KG1 (cell line): ENCODE data around the gene RBM47.

ENCODE experiments used
- DNase-seq: peaks from one replicate; lab custom pipeline; 2025; lab: John Stamatoyannopoulos, UW

RBM47 gene

GRCh38 chr4:40586729-40587128 is 42.9 kb downstream of the RBM47 start:
- DNase-seq = no peak

- DNase-seq = no peak
Measured at GRCh38 chr4:40586034-40586433, 43.6 kb downstream of the RBM47 start.

- no peak for DNase-seq
Measured at GRCh38 chr4:40585201-40585799, 44.4 kb downstream of the RBM47 start.

- DNase-seq = no peak
Measured at GRCh38 chr4:40584517-40585141, 45.0 kb downstream of the RBM47 start.

GRCh38 chr4:40583850-40584439 is 45.7 kb downstream of the RBM47 start:
- no peak for DNase-seq

GRCh38 chr4:40582413-40582812 is 47.3 kb downstream of the RBM47 start:
- DNase-seq = no peak

GRCh38 chr4:40581254-40582140 is 48.2 kb downstream of the RBM47 start:
- DNase-seq = no peak

- no peak for DNase-seq
Measured at GRCh38 chr4:40579983-40580382, 49.7 kb downstream of the RBM47 start.

GRCh38 chr4:40577588-40578253 is 51.9 kb downstream of the RBM47 start:
- no peak for DNase-seq

GRCh38 chr4:40576651-40577480 is 52.8 kb downstream of the RBM47 start:
- peak; percentile 87 for DNase-seq

GRCh38 chr4:40575846-40576245 is 53.8 kb downstream of the RBM47 start:
- no peak for DNase-seq

- peak; percentile 40 for DNase-seq
Measured at GRCh38 chr4:40573593-40574311, 55.9 kb downstream of the RBM47 start.

GRCh38 chr4:40572692-40573310 is 56.9 kb downstream of the RBM47 start:
- DNase-seq = no peak

GRCh38 chr4:40571208-40571607 is 58.5 kb downstream of the RBM47 start:
- DNase-seq = no peak

GRCh38 chr4:40570348-40571077 is 59.2 kb downstream of the RBM47 start:
- no peak for DNase-seq

GRCh38 chr4:40564815-40565483 is 64.7 kb downstream of the RBM47 start:
- no peak for DNase-seq

- DNase-seq = no peak
Measured at GRCh38 chr4:40564004-40564403, 65.7 kb downstream of the RBM47 start.

- no peak for DNase-seq
Measured at GRCh38 chr4:40563401-40563800, 66.3 kb downstream of the RBM47 start.

- no peak for DNase-seq
Measured at GRCh38 chr4:40562681-40563080, 67.0 kb downstream of the RBM47 start.
